ENCODE measurements around the gene KIF6.
A peak's percentile ranks its signal among the peaks of the same experiment; 100 is the strongest.
"Not testable (repeated sequence)": the region's sequence is repeated elsewhere in the genome, so short reads cannot be mapped to it uniquely, and the experiment has no call there.

Gene KIF6

DNA sequence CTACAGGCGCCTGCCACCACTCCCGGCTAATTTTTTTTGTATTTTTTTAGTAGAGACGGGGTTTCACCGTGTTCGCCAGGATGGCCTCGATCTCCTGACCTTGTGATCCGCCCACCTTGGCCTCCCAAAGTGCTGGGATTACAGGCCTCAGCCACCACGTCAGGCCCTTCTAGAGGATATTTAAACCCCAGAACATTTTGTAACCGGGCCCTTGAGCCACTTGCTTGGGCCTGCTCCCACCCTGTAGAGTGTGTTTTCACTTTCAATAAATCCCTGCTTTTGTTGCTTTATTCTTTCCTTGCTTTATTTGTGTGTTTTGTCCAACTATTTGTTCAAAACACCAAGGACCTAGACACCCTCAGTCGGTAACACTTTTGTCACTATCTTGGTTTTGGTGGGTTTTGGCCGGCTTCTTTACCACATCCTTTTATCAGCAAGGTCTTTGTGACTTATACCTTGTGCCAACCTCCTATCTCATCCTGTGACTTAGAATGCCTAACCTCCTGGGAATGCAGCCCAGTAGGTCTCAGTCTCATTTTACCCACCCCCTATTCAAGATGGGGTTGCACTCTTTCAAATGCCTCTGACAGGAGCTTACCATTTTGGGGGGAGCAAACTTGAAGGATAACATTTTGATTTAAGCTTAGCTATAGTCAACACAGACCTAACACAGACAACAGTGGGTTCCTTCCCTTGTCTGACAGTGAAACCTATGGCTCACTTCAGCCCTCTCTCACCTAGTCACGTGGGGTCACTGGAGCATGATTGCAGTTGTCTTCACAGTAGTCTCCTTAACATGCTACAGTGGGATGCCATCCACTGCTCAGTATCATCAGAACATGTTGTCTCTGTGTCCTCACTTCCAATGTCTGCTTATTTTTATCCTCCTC, 27.9 kb upstream of the KIF6 start:
- POLR2A ChIA-PET: no interaction called here
- Histone ChIP-seq H3K27ac (ENCODE audit: insufficient read depth in 1 of 2, low read depth in 1 of 2, low read length in 2 of 2, poor library complexity in 1 of 2, severe bottlenecking in 2 of 2) (no peak overlapping the region), H3K4me1 (ENCODE audit: control extremely low read depth in 1 of 4, control insufficient read depth in 4 of 4, insufficient read depth in 4 of 4, low read length in 3 of 4) (peaks cover 0 to 10% (median 2%) of the 10 kb centered on the region in 4 experiments), H3K4me3 (ENCODE audit: control insufficient read depth in 1 of 7, extremely low read depth in 1 of 7, insufficient read depth in 4 of 7, low read depth in 2 of 7, low read length in 6 of 7) (no peak overlapping the region), H3K9me3 (ENCODE audit: control extremely low read depth in 1 of 5, control insufficient read depth in 4 of 5, insufficient read depth in 2 of 5, low read depth in 1 of 5, low read length in 4 of 5) (peaks cover 0 to 2% (median 0%) of the 10 kb centered on the region in 5 experiments), H3K27me3 (replicated peaks in 2 of 5; ENCODE audit: control insufficient read depth in 4 of 5, insufficient read depth in 5 of 5, low read length in 4 of 5) (no peaks in the 10 kb centered on the region), H3K36me3 (ENCODE audit: control insufficient read depth in 4 of 4, insufficient read depth in 4 of 4, low read length in 3 of 4) (no peaks in the 10 kb centered on the region)
- DNase-seq: peak in 1 of 3 donors; percentile 10
- 72% methylated on average over 7 of the region's 12 CpGs for WGBS (ENCODE audit: insufficient coverage)
- CTCF ChIA-PET: no interaction called here

DNA sequence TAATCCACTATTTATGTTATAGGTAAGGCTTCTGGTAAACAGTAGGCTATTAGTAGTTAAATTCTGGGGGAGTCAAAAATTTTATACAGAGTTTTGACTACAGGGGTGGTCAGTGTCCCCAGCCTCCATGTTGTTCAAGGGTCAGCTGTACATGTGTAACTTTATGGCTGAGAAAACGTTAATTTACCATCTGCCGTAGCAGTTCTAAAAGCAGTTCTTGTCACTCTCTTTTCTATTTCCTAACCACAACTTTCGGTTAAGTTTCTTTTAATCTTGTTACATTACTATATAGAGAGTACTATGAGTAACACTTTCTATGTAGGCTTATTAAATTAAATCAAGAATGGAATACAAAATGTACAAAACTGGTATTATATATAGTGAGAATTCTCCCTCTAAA, 21.6 kb upstream of the KIF6 start:
- CTCF ChIA-PET: no interaction called here
- POLR2A ChIA-PET: no interaction called here
- no peak for DNase-seq
- H3K4me3 ChIP-seq (ENCODE audit: control insufficient read depth in 1 of 7, extremely low read depth in 1 of 7, insufficient read depth in 4 of 7, low read depth in 2 of 7, low read length in 6 of 7): no peak overlapping the region
- peaks cover 0 to 4% (median 0%) of the 10 kb centered on the region in 5 experiments for H3K27me3 ChIP-seq (replicated peaks in 2 of 5; ENCODE audit: control insufficient read depth in 4 of 5, insufficient read depth in 5 of 5, low read length in 4 of 5)
- no CpG with 5 or more reads among the region's 3 CpGs for WGBS (ENCODE audit: insufficient coverage)
- H3K9me3 ChIP-seq (ENCODE audit: control extremely low read depth in 1 of 5, control insufficient read depth in 4 of 5, insufficient read depth in 2 of 5, low read depth in 1 of 5, low read length in 4 of 5): no peaks in the 10 kb centered on the region
- H3K36me3 ChIP-seq (ENCODE audit: control insufficient read depth in 4 of 4, insufficient read depth in 4 of 4, low read length in 3 of 4): no peaks in the 10 kb centered on the region
- no peak overlapping the region for H3K27ac ChIP-seq (ENCODE audit: insufficient read depth in 1 of 2, low read depth in 1 of 2, low read length in 2 of 2, poor library complexity in 1 of 2, severe bottlenecking in 2 of 2)
- H3K4me1 ChIP-seq (ENCODE audit: control extremely low read depth in 1 of 4, control insufficient read depth in 4 of 4, insufficient read depth in 4 of 4, low read length in 3 of 4): no peaks in the 10 kb centered on the region

DNA sequence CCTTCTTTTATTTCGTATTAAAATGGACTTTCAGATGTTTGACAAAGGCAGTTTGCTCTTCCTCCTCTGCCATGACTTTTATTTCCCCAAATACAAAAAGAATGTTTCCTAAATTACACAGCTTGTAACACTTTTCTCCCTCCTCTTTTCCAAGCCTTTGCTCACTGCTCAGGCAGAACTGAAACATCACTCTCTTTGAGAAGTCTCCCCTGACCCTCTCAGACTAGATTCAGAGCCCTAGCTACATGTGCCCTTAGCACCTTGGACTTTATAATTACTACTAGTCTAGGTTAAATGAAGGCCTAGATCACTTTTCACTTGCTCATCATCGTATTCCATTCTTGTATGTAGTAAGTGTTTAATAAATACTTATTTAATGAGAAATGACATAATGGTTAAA, 8.5 kb upstream of the KIF6 start:
- Histone ChIP-seq H3K4me1 (ENCODE audit: control extremely low read depth in 1 of 4, control insufficient read depth in 4 of 4, insufficient read depth in 4 of 4, low read length in 3 of 4) (no peaks in the 10 kb centered on the region), H3K4me3 (ENCODE audit: control insufficient read depth in 1 of 7, extremely low read depth in 1 of 7, insufficient read depth in 4 of 7, low read depth in 2 of 7, low read length in 6 of 7) (no peak overlapping the region), H3K36me3 (ENCODE audit: control insufficient read depth in 4 of 4, insufficient read depth in 4 of 4, low read length in 3 of 4) (no peaks in the 10 kb centered on the region), H3K27ac (ENCODE audit: insufficient read depth in 1 of 2, low read depth in 1 of 2, low read length in 2 of 2, poor library complexity in 1 of 2, severe bottlenecking in 2 of 2) (no peak overlapping the region), H3K27me3 (replicated peaks in 2 of 5; ENCODE audit: control insufficient read depth in 4 of 5, insufficient read depth in 5 of 5, low read length in 4 of 5) (peaks cover 4 to 11% (median 6%) of the 10 kb centered on the region in 5 experiments), H3K9me3 (ENCODE audit: control extremely low read depth in 1 of 5, control insufficient read depth in 4 of 5, insufficient read depth in 2 of 5, low read depth in 1 of 5, low read length in 4 of 5) (no peaks in the 10 kb centered on the region)
- ChIA-PET POLR2A (no interaction called here), CTCF (no interaction called here)
- DNase-seq: no peak
- 100% methylated on average over 1 of the region's 2 CpGs for WGBS (ENCODE audit: insufficient coverage)

DNA sequence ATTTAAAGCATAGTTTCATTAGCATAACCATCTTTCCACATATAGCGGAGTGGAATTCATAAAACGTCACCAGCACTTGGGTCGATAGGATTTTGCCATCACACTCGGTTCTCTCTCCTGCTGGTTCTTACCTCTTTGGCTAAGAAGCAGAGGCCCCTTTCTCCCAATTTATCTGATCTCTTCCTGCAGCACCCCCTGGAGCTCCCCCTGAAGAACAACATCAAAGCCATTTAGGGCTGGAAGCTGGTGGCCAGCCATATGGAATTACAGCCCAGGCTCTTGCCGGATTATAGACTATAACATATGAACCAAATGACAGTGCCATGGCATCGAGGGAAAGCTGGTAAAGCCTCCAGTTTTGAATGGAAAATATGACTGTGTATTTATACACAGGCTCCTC, 6.4 kb upstream of the KIF6 start:
- 93% methylated on average over 4 of the region's 6 CpGs for WGBS (ENCODE audit: insufficient coverage)
- Histone ChIP-seq H3K4me3 (ENCODE audit: control insufficient read depth in 1 of 7, extremely low read depth in 1 of 7, insufficient read depth in 4 of 7, low read depth in 2 of 7, low read length in 6 of 7) (no peak overlapping the region), H3K27ac (ENCODE audit: insufficient read depth in 1 of 2, low read depth in 1 of 2, low read length in 2 of 2, poor library complexity in 1 of 2, severe bottlenecking in 2 of 2) (no peak overlapping the region), H3K36me3 (ENCODE audit: control insufficient read depth in 4 of 4, insufficient read depth in 4 of 4, low read length in 3 of 4) (no peaks in the 10 kb centered on the region), H3K9me3 (ENCODE audit: control extremely low read depth in 1 of 5, control insufficient read depth in 4 of 5, insufficient read depth in 2 of 5, low read depth in 1 of 5, low read length in 4 of 5) (no peaks in the 10 kb centered on the region), H3K27me3 (replicated peaks in 2 of 5; ENCODE audit: control insufficient read depth in 4 of 5, insufficient read depth in 5 of 5, low read length in 4 of 5) (peaks cover 4 to 14% (median 6%) of the 10 kb centered on the region in 5 experiments), H3K4me1 (ENCODE audit: control extremely low read depth in 1 of 4, control insufficient read depth in 4 of 4, insufficient read depth in 4 of 4, low read length in 3 of 4) (no peaks in the 10 kb centered on the region)
- no peak for DNase-seq
- CTCF ChIA-PET: no interaction called here
- POLR2A ChIA-PET: no interaction called here

DNA sequence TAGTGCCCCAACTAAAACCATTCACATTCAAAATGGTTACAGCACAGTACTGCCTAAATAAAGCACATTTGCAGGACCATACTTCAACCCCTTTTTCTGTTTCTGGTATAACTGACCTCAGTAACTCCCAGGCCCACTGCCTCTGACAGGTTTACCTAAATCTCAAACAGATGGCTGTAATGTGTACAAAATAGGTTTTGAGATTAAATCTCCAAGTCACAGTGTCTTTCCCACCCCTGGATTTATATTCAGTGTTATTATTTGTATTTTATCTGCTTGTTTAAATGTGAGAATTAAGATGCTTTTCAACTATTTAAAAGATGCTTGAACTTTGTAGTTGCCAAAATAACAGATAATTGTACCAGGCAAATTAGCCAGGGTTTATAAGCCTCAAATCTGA, 4.7 kb upstream of the KIF6 start:
- Histone ChIP-seq H3K4me1 (ENCODE audit: control extremely low read depth in 1 of 4, control insufficient read depth in 4 of 4, insufficient read depth in 4 of 4, low read length in 3 of 4) (peaks cover 0 to 4% (median 0%) of the 10 kb centered on the region in 4 experiments), H3K27me3 (replicated peaks in 2 of 5; ENCODE audit: control insufficient read depth in 4 of 5, insufficient read depth in 5 of 5, low read length in 4 of 5) (peaks cover 4 to 14% (median 6%) of the 10 kb centered on the region in 5 experiments), H3K27ac (ENCODE audit: insufficient read depth in 1 of 2, low read depth in 1 of 2, low read length in 2 of 2, poor library complexity in 1 of 2, severe bottlenecking in 2 of 2) (no peak overlapping the region), H3K4me3 (ENCODE audit: control insufficient read depth in 1 of 7, extremely low read depth in 1 of 7, insufficient read depth in 4 of 7, low read depth in 2 of 7, low read length in 6 of 7) (no peak overlapping the region), H3K36me3 (ENCODE audit: control insufficient read depth in 4 of 4, insufficient read depth in 4 of 4, low read length in 3 of 4) (no peaks in the 10 kb centered on the region), H3K9me3 (ENCODE audit: control extremely low read depth in 1 of 5, control insufficient read depth in 4 of 5, insufficient read depth in 2 of 5, low read depth in 1 of 5, low read length in 4 of 5) (peaks cover 0 to 2% (median 0%) of the 10 kb centered on the region in 5 experiments)
- DNase-seq: no peak
- POLR2A ChIA-PET: no interaction called here
- CTCF ChIA-PET: no interaction called here

DNA sequence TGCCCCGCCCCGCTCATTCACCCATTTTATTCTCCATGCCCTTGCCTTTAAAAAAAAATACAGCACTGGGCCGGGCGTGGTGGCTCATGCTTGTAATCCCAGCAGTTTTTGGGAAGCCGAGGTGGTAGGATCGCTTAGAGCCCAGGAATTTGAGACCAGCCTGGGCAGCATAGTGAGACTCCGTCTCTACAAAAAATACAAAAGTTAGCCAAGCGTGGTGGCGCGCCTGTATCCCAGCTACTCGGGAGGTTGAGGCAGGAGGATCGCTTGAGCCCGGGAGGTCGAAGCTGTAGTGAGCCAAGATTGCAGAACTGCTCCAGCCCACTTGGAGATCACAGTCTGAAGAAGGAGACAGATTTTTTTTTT, 407 bp upstream of the KIF6 start:
- Histone ChIP-seq H3K36me3 (ENCODE audit: control insufficient read depth in 4 of 4, insufficient read depth in 4 of 4, low read length in 3 of 4) (no peaks in the 10 kb centered on the region), H3K4me1 (ENCODE audit: control extremely low read depth in 1 of 4, control insufficient read depth in 4 of 4, insufficient read depth in 4 of 4, low read length in 3 of 4) (peaks cover 0 to 8% (median 3%) of the 10 kb centered on the region in 4 experiments), H3K9me3 (ENCODE audit: control extremely low read depth in 1 of 5, control insufficient read depth in 4 of 5, insufficient read depth in 2 of 5, low read depth in 1 of 5, low read length in 4 of 5) (peaks cover 0 to 2% (median 0%) of the 10 kb centered on the region in 5 experiments), H3K27me3 (replicated peaks in 2 of 5; ENCODE audit: control insufficient read depth in 4 of 5, insufficient read depth in 5 of 5, low read length in 4 of 5) (peaks cover 0 to 4% (median 2%) of the 10 kb centered on the region in 5 experiments), H3K4me3 (ENCODE audit: control insufficient read depth in 1 of 7, extremely low read depth in 1 of 7, insufficient read depth in 4 of 7, low read depth in 2 of 7, low read length in 6 of 7) (peak overlapping the region in 6 of 7 experiments; percentile 70 to 90 (median 82)), H3K27ac (ENCODE audit: insufficient read depth in 1 of 2, low read depth in 1 of 2, low read length in 2 of 2, poor library complexity in 1 of 2, severe bottlenecking in 2 of 2) (no peak overlapping the region)
- POLR2A ChIA-PET: interaction anchor here (0.7 kb wide), 1 partner anchor 21 kb away, joined by 3 read pairs; no protein-coding TSS in a partner anchor
- CTCF ChIA-PET: no interaction called here
- peak in 1 of 3 donors; percentile 1 for DNase-seq
- WGBS (ENCODE audit: insufficient coverage): 73% methylated on average over 14 of the region's 14 CpGs

DNA sequence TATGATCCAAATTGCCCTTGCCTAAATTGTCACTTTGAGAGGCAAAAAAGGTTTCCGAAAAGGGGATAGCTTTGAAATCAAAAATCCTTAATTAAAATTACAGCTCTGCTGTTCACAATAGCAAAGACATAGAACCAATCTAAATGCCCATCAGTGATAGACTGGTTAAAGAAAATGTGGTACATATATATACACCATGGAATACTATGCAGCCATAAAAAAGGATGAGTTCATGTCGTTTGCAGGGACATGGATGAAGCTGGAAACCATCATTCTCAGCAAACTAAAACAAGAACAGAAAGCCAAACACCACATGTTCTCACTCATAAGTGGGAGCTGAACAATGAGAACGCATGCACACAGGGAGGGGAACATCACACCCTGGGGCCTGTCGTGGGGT, 1.9 kb downstream of the KIF6 start:
- CTCF ChIA-PET; POLR2A ChIA-PET; H3K36me3 ChIP-seq (ENCODE audit: control insufficient read depth in 4 of 4, insufficient read depth in 4 of 4, low read length in 3 of 4); H3K27me3 ChIP-seq (replicated peaks in 2 of 5; ENCODE audit: control insufficient read depth in 4 of 5, insufficient read depth in 5 of 5, low read length in 4 of 5); DNase-seq; H3K27ac ChIP-seq (ENCODE audit: insufficient read depth in 1 of 2, low read depth in 1 of 2, low read length in 2 of 2, poor library complexity in 1 of 2, severe bottlenecking in 2 of 2); H3K9me3 ChIP-seq (ENCODE audit: control extremely low read depth in 1 of 5, control insufficient read depth in 4 of 5, insufficient read depth in 2 of 5, low read depth in 1 of 5, low read length in 4 of 5); H3K4me1 ChIP-seq (ENCODE audit: control extremely low read depth in 1 of 4, control insufficient read depth in 4 of 4, insufficient read depth in 4 of 4, low read length in 3 of 4); H3K4me3 ChIP-seq (ENCODE audit: control insufficient read depth in 1 of 7, extremely low read depth in 1 of 7, insufficient read depth in 4 of 7, low read depth in 2 of 7, low read length in 6 of 7): not testable (repeated sequence)
- 100% methylated on average over 3 of the region's 4 CpGs for WGBS (ENCODE audit: insufficient coverage)
